ENCODE measurements around the gene ZNF296. TPM values are rescaled to one million over a fixed set of nuclear protein-coding genes. Genes with fewer than 3 reads are reported as not detected.

ZNF296 gene
- total RNA-seq, 2 donors from 2014 or later = 0.87 to 2.9 TPM

GRCh38 chr19:45058622-45059159 is 17.6 kb downstream of the ZNF296 start:
- no peak for DNase-seq (ENCODE audit: low spot score)
- H3K4me3 ChIP-seq = no peak overlapping the region
- no peaks in the 10 kb centered on the region for H3K9me3 ChIP-seq
- no peak for TF ChIP-seq POLR2AphosphoS5 (IDR thresholded peaks at IDR 0.05)
- no peak for TF ChIP-seq CTCF (IDR thresholded peaks at IDR 0.05)
- TF ChIP-seq POLR2A (IDR thresholded peaks at IDR 0.05) = no peak
- intact Hi-C loops (cut with DNase I) = loop anchor here (10.0 kb wide), 1 partner anchor 154 kb away; the partner anchor contains the start of gene APOE
- no peak overlapping the region for H3K27ac ChIP-seq
- no peaks in the 10 kb centered on the region for H3K27me3 ChIP-seq (replicated peaks; ENCODE audit: insufficient read depth)
- 86% methylated on average over 14 of the region's 14 CpGs for WGBS
- peaks cover 23 to 43% of the 10 kb centered on the region in 2 donors for H3K36me3 ChIP-seq
- no peaks in the 10 kb centered on the region for H3K4me1 ChIP-seq (replicated peaks)

GRCh38 chr19:45057444-45057843 is 18.8 kb downstream of the ZNF296 start:
- Histone ChIP-seq H3K27ac (no peak overlapping the region), H3K4me1 (replicated peaks) (no peaks in the 10 kb centered on the region), H3K4me3 (no peak overlapping the region), H3K9me3 (no peaks in the 10 kb centered on the region), H3K36me3 (peaks cover 29 to 41% of the 10 kb centered on the region in 2 donors), H3K27me3 (replicated peaks; ENCODE audit: insufficient read depth) (no peaks in the 10 kb centered on the region)
- TF ChIP-seq POLR2AphosphoS5 (IDR thresholded peaks at IDR 0.05) = no peak
- TF ChIP-seq CTCF (IDR thresholded peaks at IDR 0.05) = no peak
- no peak for TF ChIP-seq POLR2A (IDR thresholded peaks at IDR 0.05)
- DNase-seq (ENCODE audit: low spot score) = no peak
- 86% methylated on average over 9 of the region's 9 CpGs for WGBS
- intact Hi-C loops (cut with DNase I) = loop anchor here (10.0 kb wide), 1 partner anchor 153 kb away; the partner anchor contains the start of gene APOE

GRCh38 chr19:45056831-45057230 is 19.4 kb downstream of the ZNF296 start:
- Histone ChIP-seq H3K27me3 (replicated peaks; ENCODE audit: insufficient read depth) (no peaks in the 10 kb centered on the region), H3K9me3 (no peaks in the 10 kb centered on the region), H3K4me1 (replicated peaks) (no peaks in the 10 kb centered on the region), H3K4me3 (no peak overlapping the region), H3K27ac (no peak overlapping the region), H3K36me3 (peaks cover 29 to 38% of the 10 kb centered on the region in 2 donors)
- intact Hi-C loops (cut with DNase I) = loop anchor here (10.0 kb wide), 1 partner anchor 152 kb away; the partner anchor contains the start of gene APOE
- TF ChIP-seq POLR2AphosphoS5 (IDR thresholded peaks at IDR 0.05) (no peak), CTCF (IDR thresholded peaks at IDR 0.05) (no peak), POLR2A (IDR thresholded peaks at IDR 0.05) (no peak)
- no peak for DNase-seq (ENCODE audit: low spot score)
- WGBS = 90% methylated on average over 8 of the region's 8 CpGs

GRCh38 chr19:45051929-45052579 is 24.2 kb downstream of the ZNF296 start:
- intact Hi-C loops (cut with DNase I) = loop anchor here (10.0 kb wide), 1 partner anchor 147 kb away; the partner anchor contains the start of gene APOE

More at GRCh38 chr19:45051929-45052579, 24.2 kb downstream of the ZNF296 start:
- 57% methylated on average over 9 of the region's 9 CpGs for WGBS
- TF ChIP-seq POLR2AphosphoS5 (IDR thresholded peaks at IDR 0.05) = no peak
- no peak for TF ChIP-seq CTCF (IDR thresholded peaks at IDR 0.05)
- no peak for TF ChIP-seq POLR2A (IDR thresholded peaks at IDR 0.05)
- Histone ChIP-seq H3K4me1 (replicated peaks) (no peaks in the 10 kb centered on the region), H3K27me3 (replicated peaks; ENCODE audit: insufficient read depth) (no peaks in the 10 kb centered on the region), H3K4me3 (no peak overlapping the region), H3K9me3 (no peaks in the 10 kb centered on the region), H3K27ac (no peak overlapping the region), H3K36me3 (peaks cover 9 to 15% of the 10 kb centered on the region in 2 donors)
- no peak for DNase-seq (ENCODE audit: low spot score)

Data from prostate gland (tissue), 2 donors.